DOHH2 (cell line): ENCODE data around the gene SYNGR1.
"Not testable (repeated sequence)": the region's sequence is repeated elsewhere in the genome, so short reads cannot be mapped to it uniquely, and the experiment has no call there.

ENCODE experiments used
- H3F3A ChIP-seq: fragments of 200-600 bp; sonication (generic), shearing (Covaris generic); 2 replicates; pipeline ENCODE4 v1.6.0; 2016; ENCODE audit warnings: antibody characterized with exemption, mild to moderate bottlenecking; ENCODE audit not compliant: control insufficient read depth, insufficient read depth
- H3K27ac ChIP-seq: fragments of 200-600 bp; sonication (generic); 2 replicates; pipeline ENCODE4 v1.5.1; 2014; ENCODE audit warnings: low read depth, mild to moderate bottlenecking, low read length, moderate library complexity
- H3K27me3 ChIP-seq: fragments of 200-600 bp; sonication (generic); 2 replicates; pipeline ENCODE4 v1.6.1; 2014; ENCODE audit warnings: mild to moderate bottlenecking, low read length, mixed read lengths; ENCODE audit not compliant: control insufficient read depth
- H3K36me3 ChIP-seq: fragments of 200-600 bp; sonication (generic); 2 replicates; pipeline ENCODE4 v1.6.1; 2014; ENCODE audit warnings: mild to moderate bottlenecking, low read length, moderate library complexity, mixed read lengths; ENCODE audit not compliant: control insufficient read depth
- H3K4me1 ChIP-seq: fragments of 200-600 bp; sonication (generic); 2 replicates; pipeline ENCODE4 v1.6.1; 2014; ENCODE audit warnings: mild to moderate bottlenecking, low read length, mixed read lengths; ENCODE audit not compliant: control insufficient read depth
- H3K4me2 ChIP-seq: fragments of 200-600 bp; sonication (generic); 2 replicates; pipeline ENCODE4 v1.6.0; 2014; ENCODE audit warnings: mild to moderate bottlenecking, low read length, moderate library complexity
- H3K4me3 ChIP-seq: fragments of 200-600 bp; sonication (generic); 2 replicates; pipeline ENCODE4 v1.5.1; 2014; ENCODE audit warnings: mild to moderate bottlenecking, low read length, mixed read lengths
- H3K79me2 ChIP-seq: fragments of 200-600 bp; sonication (generic); 2 replicates; pipeline ENCODE4 v1.6.1; 2014; ENCODE audit warnings: mild to moderate bottlenecking, low read length, mixed read lengths; ENCODE audit not compliant: control insufficient read depth
- H3K9me2 ChIP-seq: fragments of 200-600 bp; sonication (generic); replicated peaks from 2 replicates; pipeline ENCODE4 v1.6.1; 2014; ENCODE audit warnings: mild to moderate bottlenecking, low read length, mixed read lengths; ENCODE audit not compliant: control insufficient read depth
- H3K9me3 ChIP-seq: fragments of 200-600 bp; sonication (generic); 2 replicates; pipeline ENCODE4 v1.6.1; 2014; ENCODE audit warnings: antibody characterized with exemption, low read length, mixed read lengths; ENCODE audit not compliant: control insufficient read depth, insufficient read depth
- H4K20me1 ChIP-seq: fragments of 200-600 bp; sonication (generic); 2 replicates; pipeline ENCODE4 v1.6.0; 2014; ENCODE audit warnings: low read depth, mild to moderate bottlenecking, antibody characterized with exemption, low read length, moderate library complexity; ENCODE audit not compliant: control insufficient read depth, insufficient read depth
- CTCF ChIP-seq: fragments of 200-600 bp; sonication (generic); IDR thresholded peaks from one replicate; pipeline ENCODE4 v1.5.1; 2014; ENCODE audit warnings: antibody characterized with exemption, mild to moderate bottlenecking, low read depth, low read length; ENCODE audit not compliant: poor library complexity, severe bottlenecking
- EZH2phosphoT487 ChIP-seq: fragments of 200-600 bp; sonication (generic); IDR thresholded peaks from 2 replicates; pipeline ENCODE4 v1.6.1; 2017; ENCODE audit warnings: borderline replicate concordance, mild to moderate bottlenecking, antibody characterized with exemption, low read length, moderate library complexity, mixed read lengths

Gene SYNGR1

GRCh38 chr22:39353346-39353745 is 3.6 kb downstream of the SYNGR1 start:
- peaks cover 4% of the 10 kb centered on the region; the same call in 1 of the 2 replicates for H3F3A ChIP-seq
- H3K27me3 ChIP-seq, result peaks cover 27% of the 10 kb centered on the region

GRCh38 chr22:39355080-39355479 is 5.3 kb downstream of the SYNGR1 start:
- H3K27me3 ChIP-seq, result peaks cover 21% of the 10 kb centered on the region
- no peak overlapping the region for H3K27ac ChIP-seq
- H4K20me1 ChIP-seq, result no peaks in the 10 kb centered on the region
- H3K4me2 ChIP-seq, result no peak overlapping the region
- H3F3A ChIP-seq, result peaks cover 4% of the 10 kb centered on the region; the same call in 1 of the 2 replicates
- H3K9me3 ChIP-seq, result no peaks in the 10 kb centered on the region
- peaks cover 17% of the 10 kb centered on the region for H3K4me1 ChIP-seq
- TF ChIP-seq CTCF, result no peak
- no peak for TF ChIP-seq EZH2phosphoT487
- H3K79me2 ChIP-seq, result no peaks in the 10 kb centered on the region
- H3K36me3 ChIP-seq, result no peaks in the 10 kb centered on the region
- no peaks in the 10 kb centered on the region for H3K9me2 ChIP-seq
- H3K4me3 ChIP-seq, result no peak overlapping the region

More at GRCh38 chr22:39353346-39353745, 3.6 kb downstream of the SYNGR1 start:
- H3K9me3 ChIP-seq, result no peaks in the 10 kb centered on the region
- no peak overlapping the region for H3K27ac ChIP-seq
- no peaks in the 10 kb centered on the region for H3K79me2 ChIP-seq
- H3K36me3 ChIP-seq, result no peaks in the 10 kb centered on the region
- no peak overlapping the region for H3K4me3 ChIP-seq
- TF ChIP-seq CTCF (no peak), EZH2phosphoT487 (no peak)
- peaks cover 27% of the 10 kb centered on the region for H3K4me1 ChIP-seq
- no peaks in the 10 kb centered on the region for H4K20me1 ChIP-seq
- no peaks in the 10 kb centered on the region for H3K9me2 ChIP-seq
- no peak overlapping the region for H3K4me2 ChIP-seq

- H3K79me2 ChIP-seq, H3K9me3 ChIP-seq, H3F3A ChIP-seq, H3K4me1 ChIP-seq, H4K20me1 ChIP-seq, H3K4me2 ChIP-seq, H3K9me2 ChIP-seq, H3K36me3 ChIP-seq, H3K4me3 ChIP-seq, H3K27ac ChIP-seq: not testable (repeated sequence)
- peaks cover 14% of the 10 kb centered on the region for H3K27me3 ChIP-seq
Observed at GRCh38 chr22:39355805-39356204, 6.0 kb downstream of the SYNGR1 start.

GRCh38 chr22:39356464-39356863 is 6.7 kb downstream of the SYNGR1 start:
- Histone ChIP-seq H3K9me2 (no peaks in the 10 kb centered on the region), H3K9me3 (no peaks in the 10 kb centered on the region), H3K36me3 (no peaks in the 10 kb centered on the region), H3K4me2 (no peak overlapping the region), H4K20me1 (no peaks in the 10 kb centered on the region), H3K27ac (no peak overlapping the region), H3K4me3 (no peak overlapping the region), H3F3A (0 out of 2 replicates have a peak, but pooled peaks cover 3% of the 10 kb centered on the region), H3K27me3 (peaks cover 8% of the 10 kb centered on the region), H3K79me2 (no peaks in the 10 kb centered on the region), H3K4me1 (peaks cover 3% of the 10 kb centered on the region)
- TF ChIP-seq EZH2phosphoT487, result no peak
- no peak for TF ChIP-seq CTCF

GRCh38 chr22:39357110-39358108 is 7.6 kb downstream of the SYNGR1 start:
- not testable (repeated sequence) for H3K79me2 ChIP-seq, H3K4me1 ChIP-seq, H3K4me2 ChIP-seq, H4K20me1 ChIP-seq, H3K27ac ChIP-seq, H3K27me3 ChIP-seq, H3K9me2 ChIP-seq, H3K4me3 ChIP-seq, H3K9me3 ChIP-seq, H3K36me3 ChIP-seq, H3F3A ChIP-seq
